HPDE6-E6E7 (cell line): ENCODE data around the gene TK1.
A peak's percentile ranks its signal among the peaks of the same experiment; 100 is the strongest.

ENCODE experiments used
- DNase-seq: peaks from one replicate; pipeline ENCODE4 v3.0.0; 2011; ENCODE audit warnings: missing footprints; ENCODE audit errors: extremely low spot score

Gene TK1

DNA sequence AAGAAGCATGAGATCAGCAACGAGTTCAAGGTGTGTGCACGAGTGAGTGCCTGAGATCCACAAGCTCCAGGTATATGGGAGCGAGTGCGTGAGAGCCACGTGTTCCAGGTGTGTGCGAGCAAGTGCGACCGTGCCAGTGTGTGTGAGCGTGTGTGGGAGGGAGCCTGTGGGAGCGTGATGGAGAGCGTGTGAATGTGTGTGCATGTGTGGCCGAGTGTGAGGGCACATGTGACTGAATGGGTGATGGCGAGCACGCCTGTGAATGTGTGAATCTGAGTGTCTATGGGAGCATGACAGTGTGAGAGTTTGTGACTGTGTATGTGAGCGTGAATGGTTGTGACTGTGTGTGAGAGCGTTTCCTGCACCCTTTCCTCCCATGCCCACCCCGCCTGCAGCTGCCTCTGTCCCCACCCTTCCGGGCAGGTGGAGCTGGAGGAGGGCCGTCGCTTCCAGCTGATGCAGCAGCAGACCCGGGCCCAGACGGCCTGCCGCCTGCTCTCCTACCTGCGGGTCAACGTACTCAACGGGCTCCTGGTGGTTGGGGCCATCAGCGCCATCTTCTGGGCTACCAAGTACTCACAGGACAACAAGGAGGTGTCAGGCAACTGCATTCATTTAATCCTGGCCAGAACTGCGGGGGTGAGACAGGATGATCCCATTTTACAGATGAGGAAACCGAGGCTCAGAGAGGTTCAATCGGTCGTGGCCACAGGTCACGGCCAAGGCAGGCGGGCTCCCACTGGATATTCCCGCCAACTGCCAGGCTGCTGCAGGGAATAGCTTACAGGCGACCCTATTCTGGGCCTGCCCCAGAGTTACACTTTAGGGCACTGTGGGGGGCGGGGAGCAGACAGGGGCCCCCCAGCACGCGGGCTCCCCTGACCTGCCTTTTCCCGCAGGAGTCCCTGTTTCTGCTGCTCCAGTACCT lies 52.6 kb downstream of the TK1 start:
- DNase-seq = no peak

DNA sequence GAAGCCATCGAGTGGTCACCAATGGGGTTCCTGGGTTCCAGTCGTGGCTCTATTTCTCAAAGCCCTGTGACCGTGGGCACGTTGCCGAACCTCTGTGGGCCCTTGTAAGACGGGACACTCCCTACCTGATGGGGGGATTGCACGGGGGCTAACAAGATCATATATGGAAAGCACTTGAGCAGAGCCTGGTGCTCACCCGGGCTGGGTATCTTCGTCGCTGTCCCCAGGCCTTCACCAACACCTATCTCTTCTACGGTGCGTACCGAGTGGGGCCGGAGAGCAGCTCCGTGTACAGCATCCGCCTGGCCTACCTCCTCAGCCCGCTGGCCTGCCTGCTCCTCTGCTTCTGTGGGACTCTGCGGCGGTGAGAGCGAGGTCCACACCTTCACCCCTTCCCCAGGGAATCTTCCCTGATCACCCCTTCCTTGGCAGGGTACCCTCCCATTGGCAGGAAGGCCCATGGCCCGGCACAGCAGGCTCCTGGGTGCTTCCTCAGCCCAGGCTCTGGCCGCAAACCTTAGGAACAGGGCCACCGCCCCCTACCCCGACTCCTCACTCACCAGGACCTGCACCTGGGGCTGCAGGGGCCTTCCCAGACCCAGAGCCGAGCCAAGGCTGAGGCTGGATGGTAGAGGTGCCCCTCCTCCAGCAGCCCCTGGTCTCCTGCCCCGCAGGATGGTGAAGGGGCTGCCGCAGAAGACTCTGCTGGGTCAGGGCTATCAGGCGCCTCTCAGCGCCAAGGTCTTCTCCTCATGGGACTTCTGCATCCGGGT lies 53.5 kb downstream of the TK1 start:
- DNase-seq = no peak

DNA sequence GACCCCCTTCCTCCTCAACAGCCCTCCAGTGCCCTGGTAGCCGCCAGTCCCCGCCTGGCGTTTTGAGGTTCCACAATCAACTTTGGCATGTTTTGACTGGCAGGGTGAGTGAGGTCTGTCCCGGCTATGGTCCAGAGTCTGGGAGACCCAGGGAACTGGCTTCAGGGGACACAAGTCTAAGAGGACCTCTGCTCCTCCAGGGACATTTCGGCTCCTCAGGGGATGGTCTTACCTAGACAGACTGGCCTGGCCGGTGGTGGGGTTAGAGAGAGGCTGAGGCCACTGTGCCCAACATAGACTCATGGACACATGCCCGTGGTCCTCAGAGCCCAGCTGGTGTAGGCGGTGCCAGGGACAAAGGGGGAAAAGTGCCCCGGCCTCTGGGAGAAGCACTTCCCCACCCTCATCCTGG lies 54.1 kb downstream of the TK1 start:
- no peak for DNase-seq

DNA sequence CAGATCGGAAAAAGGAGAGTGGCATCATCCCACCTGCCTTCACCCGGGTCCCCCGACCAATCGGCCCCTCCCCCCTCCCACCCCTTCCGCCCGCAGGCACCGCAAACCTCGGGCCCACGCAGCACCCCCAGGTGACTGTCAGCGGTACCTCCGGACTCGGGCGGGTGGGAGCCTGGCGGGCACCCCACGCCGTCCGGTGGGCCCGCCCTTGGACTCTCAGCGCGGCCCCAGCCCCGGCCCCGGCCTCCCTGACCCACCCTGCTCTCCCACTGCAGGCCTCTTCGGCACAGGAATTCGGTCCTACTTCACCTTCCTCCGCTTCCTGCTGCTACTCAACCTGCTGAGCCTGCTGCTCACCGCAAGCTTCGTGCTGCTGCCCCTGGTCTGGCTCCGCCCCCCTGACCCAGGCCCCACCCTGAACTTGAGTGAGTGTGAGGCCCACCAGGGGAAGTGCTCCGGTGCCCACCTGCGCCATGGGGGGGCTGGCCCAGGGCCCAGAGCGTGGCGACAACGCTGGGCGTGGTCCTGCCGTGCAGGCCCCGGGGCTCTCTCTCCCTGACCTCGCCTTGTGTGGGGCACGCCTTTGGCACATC lies 54.7 kb downstream of the TK1 start:
- DNase-seq = peak; percentile 76

GRCh38 chr17:78131172-78132083 lies 55.4 kb downstream of the TK1 start:
- no peak for DNase-seq

- no peak for DNase-seq
Observed at GRCh38 chr17:78130437-78131101, 56.3 kb downstream of the TK1 start, which contains the start of gene TMC8. TMC8 (plus strand) TSS chr17:78130771; CDS start chr17:78131589, 818 bp downstream.

- no peak for DNase-seq
Observed at GRCh38 chr17:78130090-78130436, 56.8 kb downstream of the TK1 start.

GRCh38 chr17:78129351-78130089 lies 57.3 kb downstream of the TK1 start:
- DNase-seq = no peak

GRCh38 chr17:78128551-78129350 lies 58.1 kb downstream of the TK1 start, which contains the start of gene TMC6:
TMC6 (minus strand) TSS chr17:78128755; CDS start chr17:78126832, 1,923 bp downstream.
- peak; percentile 91 for DNase-seq

DNA sequence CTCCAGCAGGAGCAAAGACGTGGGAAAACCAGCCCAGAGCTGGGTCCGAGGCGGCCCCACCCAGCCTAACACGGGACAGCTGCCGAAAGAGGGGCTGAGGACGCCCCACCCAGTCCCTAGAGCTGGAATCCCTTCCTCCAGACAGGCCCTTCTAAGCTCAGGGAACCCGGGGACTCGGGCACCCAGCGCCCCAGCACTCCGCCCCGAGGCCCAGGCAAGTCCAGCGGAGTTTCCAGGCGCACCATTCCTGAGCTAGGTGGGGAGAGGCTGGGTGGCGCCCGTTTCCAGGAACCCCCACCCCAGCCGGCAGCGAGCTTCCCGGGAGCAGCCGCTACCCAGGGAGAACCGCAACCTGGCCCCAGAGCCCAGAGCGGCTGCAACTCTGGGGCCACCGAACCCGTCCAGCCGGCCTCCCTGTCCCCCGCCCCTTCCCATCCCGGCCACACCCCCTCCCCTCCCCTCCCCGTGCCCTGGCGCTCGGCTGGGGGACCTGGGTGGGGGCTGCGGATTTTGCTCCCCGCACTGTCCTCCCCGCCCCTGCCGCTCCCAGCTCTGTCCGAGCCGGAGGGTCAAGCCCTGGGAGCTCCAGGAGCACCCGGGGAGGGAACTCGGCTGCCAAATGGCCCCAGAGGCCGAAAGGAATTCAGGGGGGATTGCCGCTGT lies 58.8 kb downstream of the TK1 start:
- peak; percentile 56 for DNase-seq

GRCh38 chr17:78127239-78127887 lies 59.5 kb downstream of the TK1 start:
- no peak for DNase-seq

DNA sequence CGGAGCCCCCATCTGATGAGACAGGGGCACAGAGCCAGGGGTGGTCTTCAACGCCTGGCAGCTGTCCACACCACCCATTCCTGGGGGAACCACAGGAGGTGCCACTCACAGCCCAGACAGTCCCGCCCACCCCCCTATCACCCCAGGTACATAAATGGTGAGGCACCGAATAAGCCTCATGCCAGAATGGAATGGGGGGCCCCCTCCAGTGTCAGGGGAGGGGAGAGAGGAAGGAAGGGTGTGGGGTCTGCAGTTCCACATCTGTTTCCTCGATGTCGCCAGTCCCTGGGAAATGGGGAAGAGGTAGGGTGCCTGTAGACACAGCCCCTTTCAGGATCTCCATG lies 60.0 kb downstream of the TK1 start:
- DNase-seq = no peak

DNA sequence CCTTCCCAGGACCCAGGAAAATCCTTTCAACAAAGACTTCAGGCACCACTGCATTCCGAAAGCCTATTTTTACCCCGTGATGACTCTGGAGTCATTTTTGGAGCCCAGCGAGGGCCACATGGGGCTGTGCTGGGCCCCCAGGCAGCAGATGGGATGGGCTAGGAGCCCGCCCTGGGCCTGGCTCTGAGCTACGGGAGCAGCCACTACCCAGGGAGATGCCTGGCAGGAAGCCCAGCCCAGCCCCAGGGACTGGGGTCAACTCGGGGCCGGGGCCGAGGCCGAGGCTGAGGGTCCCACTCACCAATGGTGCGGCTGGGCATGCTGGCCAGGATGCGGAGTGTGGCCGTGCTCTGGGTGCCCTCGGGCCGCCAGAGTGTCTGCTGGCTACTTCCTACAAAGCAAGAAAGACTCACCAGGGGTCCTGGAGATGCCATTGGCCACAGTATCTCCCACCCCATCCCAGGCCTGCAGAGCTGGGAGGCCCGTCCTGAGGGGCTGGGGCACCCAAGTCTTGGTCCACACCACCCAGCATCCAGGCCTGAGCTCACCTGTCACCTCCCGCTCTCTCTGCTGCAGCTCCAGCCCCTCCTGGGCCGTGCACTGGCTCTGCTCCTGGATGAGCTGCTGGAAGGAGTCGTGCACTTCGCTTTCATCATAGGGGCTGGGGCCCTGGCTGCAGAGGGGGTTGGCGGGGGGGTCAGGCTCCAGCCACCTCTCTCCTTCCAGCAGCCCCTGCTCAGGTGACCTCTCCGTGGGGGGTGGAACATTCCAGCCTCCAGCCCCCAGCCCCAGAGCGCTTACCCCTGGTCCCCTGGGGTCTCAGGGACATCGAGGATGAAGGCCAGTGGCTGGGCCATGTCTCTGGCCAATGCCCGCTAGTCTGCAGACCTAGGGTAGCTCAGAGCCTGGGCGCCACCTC lies 60.6 kb downstream of the TK1 start:
- no peak for DNase-seq

- DNase-seq = no peak
Observed at GRCh38 chr17:78125138-78125913, 61.5 kb downstream of the TK1 start.

- DNase-seq = no peak
Observed at GRCh38 chr17:78124836-78125137, 62.1 kb downstream of the TK1 start.
